ENCODE measurements around the gene NFIB.

Gene NFIB

GRCh38 chr9:14119694-14120514 lies 194.0 kb downstream of the NFIB start:
- TF ChIP-seq FOXK2 (IDR thresholded peaks at IDR 0.05) (no peak), FOXA1 (IDR thresholded peaks at IDR 0.05) (no peak), SP1 (IDR thresholded peaks at IDR 0.05) (no peak), ELF4 (IDR thresholded peaks at IDR 0.05) (no peak), ARNT (IDR thresholded peaks at IDR 0.05) (no peak), ZNF384 (IDR thresholded peaks at IDR 0.05) (no peak), L3MBTL2 (conservative IDR thresholded peaks at IDR 0.05) (no peak), HDGF (IDR thresholded peaks at IDR 0.05; ENCODE audit: borderline replicate concordance) (no peak), CTBP1 (IDR thresholded peaks at IDR 0.05; ENCODE audit: borderline replicate concordance) (no peak), NFRKB (IDR thresholded peaks at IDR 0.05) (no peak), PKNOX1 (IDR thresholded peaks at IDR 0.05) (no peak), FOXM1 (IDR thresholded peaks at IDR 0.05; ENCODE audit: borderline replicate concordance) (no peak), SUZ12 (IDR thresholded peaks at IDR 0.05) (no peak)
- DNase-seq (ENCODE audit: extremely low spot score): no peak
- CTCF ChIA-PET: interaction anchor here (0.6 kb wide), 1 partner anchor 86 kb away, joined by 3 read pairs; no protein-coding TSS in a partner anchor
- POLR2A ChIA-PET: no interaction called here

- no peak for TF ChIP-seq L3MBTL2 (conservative IDR thresholded peaks at IDR 0.05)
- no peak for TF ChIP-seq NFRKB (IDR thresholded peaks at IDR 0.05)
- no peak for TF ChIP-seq FOXK2 (IDR thresholded peaks at IDR 0.05)
- ChIA-PET CTCF (no interaction called here), POLR2A (no interaction called here)
- DNase-seq (ENCODE audit: extremely low spot score): no peak
Observed at GRCh38 chr9:14112226-14112625, 201.7 kb downstream of the NFIB start.

GRCh38 chr9:14111696-14112095 lies 202.2 kb downstream of the NFIB start:
- CTCF ChIA-PET: no interaction called here

GRCh38 chr9:14107977-14108376 lies 206.0 kb downstream of the NFIB start:
- POLR2A ChIA-PET: no interaction called here
- TF ChIP-seq L3MBTL2 (conservative IDR thresholded peaks at IDR 0.05) (no peak), LEF1 (IDR thresholded peaks at IDR 0.05; ENCODE audit: borderline replicate concordance) (no peak), SP1 (IDR thresholded peaks at IDR 0.05) (no peak), FOXA1 (IDR thresholded peaks at IDR 0.05) (no peak), PKNOX1 (IDR thresholded peaks at IDR 0.05) (0 out of 2 replicates have a peak, but pooled peaks have one; percentile 9), BHLHE40 (IDR thresholded peaks at IDR 0.05; ENCODE audit: borderline replicate concordance) (no peak)
- CTCF ChIA-PET: no interaction called here
- no peak for DNase-seq (ENCODE audit: extremely low spot score)

More at GRCh38 chr9:14111696-14112095, 202.2 kb downstream of the NFIB start:
- POLR2A ChIA-PET: no interaction called here
- no peak for TF ChIP-seq PKNOX1 (IDR thresholded peaks at IDR 0.05)
- TF ChIP-seq ARNT (IDR thresholded peaks at IDR 0.05): no peak
- TF ChIP-seq L3MBTL2 (conservative IDR thresholded peaks at IDR 0.05): no peak
- TF ChIP-seq CTBP1 (IDR thresholded peaks at IDR 0.05; ENCODE audit: borderline replicate concordance): no peak
- TF ChIP-seq FOXM1 (IDR thresholded peaks at IDR 0.05; ENCODE audit: borderline replicate concordance): no peak
- no peak for TF ChIP-seq FOXA1 (IDR thresholded peaks at IDR 0.05)
- no peak for TF ChIP-seq FOXK2 (IDR thresholded peaks at IDR 0.05)
- no peak for TF ChIP-seq ELF4 (IDR thresholded peaks at IDR 0.05)
- TF ChIP-seq ZNF384 (IDR thresholded peaks at IDR 0.05): no peak
- no peak for TF ChIP-seq SP1 (IDR thresholded peaks at IDR 0.05)
- TF ChIP-seq SUZ12 (IDR thresholded peaks at IDR 0.05): no peak
- TF ChIP-seq NFRKB (IDR thresholded peaks at IDR 0.05): no peak
- no peak for TF ChIP-seq TARDBP (IDR thresholded peaks at IDR 0.05)
- no peak for DNase-seq (ENCODE audit: extremely low spot score)

GRCh38 chr9:14107495-14107894 lies 206.4 kb downstream of the NFIB start:
- no peak for TF ChIP-seq ZNF384 (IDR thresholded peaks at IDR 0.05)
- no peak for TF ChIP-seq SUZ12 (IDR thresholded peaks at IDR 0.05)
- no peak for TF ChIP-seq L3MBTL2 (conservative IDR thresholded peaks at IDR 0.05)
- no peak for TF ChIP-seq FOXA1 (IDR thresholded peaks at IDR 0.05)
- no peak for TF ChIP-seq NFRKB (IDR thresholded peaks at IDR 0.05)
- TF ChIP-seq ELF4 (IDR thresholded peaks at IDR 0.05): no peak
- no peak for TF ChIP-seq PKNOX1 (IDR thresholded peaks at IDR 0.05)
- no peak for TF ChIP-seq FOXK2 (IDR thresholded peaks at IDR 0.05)
- TF ChIP-seq TARDBP (IDR thresholded peaks at IDR 0.05): no peak
- no peak for TF ChIP-seq HDGF (IDR thresholded peaks at IDR 0.05; ENCODE audit: borderline replicate concordance)
- no peak for TF ChIP-seq CTBP1 (IDR thresholded peaks at IDR 0.05; ENCODE audit: borderline replicate concordance)
- no peak for TF ChIP-seq LEF1 (IDR thresholded peaks at IDR 0.05; ENCODE audit: borderline replicate concordance)
- no peak for TF ChIP-seq FOXM1 (IDR thresholded peaks at IDR 0.05; ENCODE audit: borderline replicate concordance)
- TF ChIP-seq BHLHE40 (IDR thresholded peaks at IDR 0.05; ENCODE audit: borderline replicate concordance): no peak
- TF ChIP-seq ARNT (IDR thresholded peaks at IDR 0.05): no peak
- TF ChIP-seq SP1 (IDR thresholded peaks at IDR 0.05): no peak
- no peak for DNase-seq (ENCODE audit: extremely low spot score)
- ChIA-PET CTCF (no interaction called here), POLR2A (no interaction called here)

- DNase-seq (ENCODE audit: extremely low spot score): no peak
- POLR2A ChIA-PET: no interaction called here
- TF ChIP-seq SUZ12 (IDR thresholded peaks at IDR 0.05) (no peak), SP1 (IDR thresholded peaks at IDR 0.05) (no peak), CTBP1 (IDR thresholded peaks at IDR 0.05; ENCODE audit: borderline replicate concordance) (no peak), NFRKB (IDR thresholded peaks at IDR 0.05) (no peak), HDGF (IDR thresholded peaks at IDR 0.05; ENCODE audit: borderline replicate concordance) (no peak), FOXA1 (IDR thresholded peaks at IDR 0.05) (no peak), TARDBP (IDR thresholded peaks at IDR 0.05) (no peak), ARNT (IDR thresholded peaks at IDR 0.05) (no peak), FOXK2 (IDR thresholded peaks at IDR 0.05) (no peak), L3MBTL2 (conservative IDR thresholded peaks at IDR 0.05) (no peak), BHLHE40 (IDR thresholded peaks at IDR 0.05; ENCODE audit: borderline replicate concordance) (no peak), ELF4 (IDR thresholded peaks at IDR 0.05) (no peak), FOXM1 (IDR thresholded peaks at IDR 0.05; ENCODE audit: borderline replicate concordance) (no peak), PKNOX1 (IDR thresholded peaks at IDR 0.05) (no peak), ZNF384 (IDR thresholded peaks at IDR 0.05) (no peak)
- CTCF ChIA-PET: no interaction called here
Observed at GRCh38 chr9:14106699-14107098, 207.2 kb downstream of the NFIB start.

All from HEK293T (cell line).